Vagina (tissue), 2 donors: Measurements from ENCODE around the gene TMEM229A. TPM values are rescaled to one million over a fixed set of nuclear protein-coding genes. Genes with fewer than 3 reads are reported as not detected.

ENCODE experiments used
- DNase-seq, 2 donors: peaks; one replicate each; pipeline ENCODE4 v3.0.0-alpha.2; 2017; ENCODE audit errors: extremely low spot score in 2 of 2
- H3K27ac ChIP-seq: fragments of 200-600 bp; sonication (generic); one replicate; pipeline ENCODE4 v1.5.1; 2019
- H3K27me3 ChIP-seq: fragments of 200-600 bp; sonication (generic); one replicate; pipeline ENCODE4 v1.5.1; 2019
- H3K36me3 ChIP-seq, 2 donors: fragments of 200-600 bp; sonication (generic); one replicate each; pipeline ENCODE4 v1.5.1; 2017 to 2019
- H3K4me1 ChIP-seq: fragments of 200-600 bp; sonication (generic); one replicate; pipeline ENCODE4 v1.5.1; 2019
- H3K4me3 ChIP-seq, 2 donors: fragments of 200-600 bp; sonication (generic); 1 replicate in 1 of 2; 2 replicates in 1 of 2; pipeline ENCODE4 v1.5.1; 2016 to 2019
- H3K9me3 ChIP-seq: fragments of 200-600 bp; sonication (generic); one replicate; pipeline ENCODE4 v1.5.1; 2019
- POLR2A ChIP-seq, 2 donors: fragments of 450-650 bp; IDR thresholded peaks; one replicate each; pipeline ENCODE4 v1.6.1; 2017; ENCODE audit warnings: antibody characterized with exemption in 2 of 2, mild to moderate bottlenecking in 2 of 2, moderate library complexity in 2 of 2
- POLR2AphosphoS5 ChIP-seq, 2 donors: sonication (generic); formaldehyde crosslinking; IDR thresholded peaks; one replicate each; pipeline ENCODE4 v1.9.0; 2017; ENCODE audit warnings: antibody characterized with exemption in 2 of 2, mild to moderate bottlenecking in 2 of 2, low read depth in 1 of 2; ENCODE audit not compliant: insufficient read depth in 1 of 2
- intact Hi-C: fragments of 100-400 bp; cut with DNase I; formaldehyde crosslinking; loops from one replicate; pipeline ENCODE4 v1.15.1; 2023
- total RNA-seq: library from RNA; depleted of rRNA; stranded (reverse); fragments of >200 nt; gene quantifications from one replicate; pipeline ENCODE4 v1.2.3, GENCODE V29; 2016
- TF ChIP-seq, protein P1 (sequence below), 3 experiments: fragments of 450-650 bp in 2 of 3; fragments of 200-600 bp in 1 of 3; sonication (generic) in 1 of 3; IDR thresholded peaks; one replicate each; pipeline ENCODE4 v1.5.1; 2017 to 2019; ENCODE audit warnings: antibody characterized with exemption in 3 of 3, mild to moderate bottlenecking in 2 of 3, moderate library complexity in 2 of 3

Gene TMEM229A
- total RNA-seq, 1 donor from 2014 or later, result not detected

DNA sequence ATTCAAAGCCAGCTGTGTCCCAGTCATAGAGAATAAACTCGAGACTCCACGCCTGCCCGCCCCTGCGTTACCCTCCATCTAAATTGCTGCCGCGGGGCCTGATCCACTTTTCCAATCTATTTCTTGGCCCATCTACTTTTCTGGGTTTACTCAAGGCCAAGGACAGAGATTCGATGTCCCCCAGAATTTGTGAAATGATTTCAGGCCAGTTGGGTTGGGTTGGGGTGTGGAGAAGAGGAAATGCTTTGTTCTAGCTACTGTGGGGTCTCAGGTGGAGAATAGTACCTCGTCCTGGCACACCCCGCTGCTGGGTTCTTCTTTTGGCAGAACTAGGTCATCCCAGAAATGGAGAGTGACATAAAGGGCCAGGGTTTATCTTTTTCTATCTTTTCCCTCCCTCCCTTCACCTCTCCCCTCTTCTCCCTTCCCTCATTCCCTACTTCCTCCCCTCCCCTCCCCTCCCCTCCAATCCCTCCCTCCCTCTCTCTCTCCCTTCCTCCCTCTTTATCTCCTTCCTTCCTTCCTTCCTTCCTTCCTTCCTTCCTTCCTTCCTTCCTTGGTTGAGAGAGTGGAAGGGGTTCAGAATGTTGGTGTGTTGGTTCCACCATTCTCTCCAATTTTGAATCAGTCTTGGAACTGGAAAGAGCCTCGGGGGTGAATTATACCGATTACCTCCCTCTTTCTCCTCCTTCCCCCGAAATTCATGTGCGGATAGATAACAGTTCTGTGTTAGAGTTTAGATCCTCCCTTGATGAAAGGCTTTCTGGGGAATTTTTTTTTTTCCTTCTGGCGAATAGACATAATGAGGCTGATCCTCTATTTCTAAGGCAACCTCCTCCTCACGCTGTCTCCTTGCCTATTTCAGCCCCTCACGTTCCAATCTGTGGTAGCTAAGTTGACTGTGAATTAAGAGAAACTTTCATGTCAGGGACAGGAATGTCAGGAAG, 1.2 kb upstream of the TMEM229A start:
- Histone ChIP-seq H3K27me3 (no peaks in the 10 kb centered on the region), H3K4me3 (peak overlapping the region; percentile 41 to 49), H3K9me3 (no peaks in the 10 kb centered on the region), H3K36me3 (no peaks in the 10 kb centered on the region), H3K4me1 (peaks cover 17% of the 10 kb centered on the region), H3K27ac (no peak overlapping the region)
- intact Hi-C loops, result no loop called here
- DNase-seq, result no peak
- TF ChIP-seq, protein P1, sequence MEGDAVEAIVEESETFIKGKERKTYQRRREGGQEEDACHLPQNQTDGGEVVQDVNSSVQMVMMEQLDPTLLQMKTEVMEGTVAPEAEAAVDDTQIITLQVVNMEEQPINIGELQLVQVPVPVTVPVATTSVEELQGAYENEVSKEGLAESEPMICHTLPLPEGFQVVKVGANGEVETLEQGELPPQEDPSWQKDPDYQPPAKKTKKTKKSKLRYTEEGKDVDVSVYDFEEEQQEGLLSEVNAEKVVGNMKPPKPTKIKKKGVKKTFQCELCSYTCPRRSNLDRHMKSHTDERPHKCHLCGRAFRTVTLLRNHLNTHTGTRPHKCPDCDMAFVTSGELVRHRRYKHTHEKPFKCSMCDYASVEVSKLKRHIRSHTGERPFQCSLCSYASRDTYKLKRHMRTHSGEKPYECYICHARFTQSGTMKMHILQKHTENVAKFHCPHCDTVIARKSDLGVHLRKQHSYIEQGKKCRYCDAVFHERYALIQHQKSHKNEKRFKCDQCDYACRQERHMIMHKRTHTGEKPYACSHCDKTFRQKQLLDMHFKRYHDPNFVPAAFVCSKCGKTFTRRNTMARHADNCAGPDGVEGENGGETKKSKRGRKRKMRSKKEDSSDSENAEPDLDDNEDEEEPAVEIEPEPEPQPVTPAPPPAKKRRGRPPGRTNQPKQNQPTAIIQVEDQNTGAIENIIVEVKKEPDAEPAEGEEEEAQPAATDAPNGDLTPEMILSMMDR (IDR thresholded peaks at IDR 0.05), result no peak
- TF ChIP-seq POLR2AphosphoS5 (IDR thresholded peaks at IDR 0.05; ENCODE audit: insufficient read depth in 1 of 2, low read depth in 1 of 2) (no peak), POLR2A (IDR thresholded peaks at IDR 0.05) (no peak)

DNA sequence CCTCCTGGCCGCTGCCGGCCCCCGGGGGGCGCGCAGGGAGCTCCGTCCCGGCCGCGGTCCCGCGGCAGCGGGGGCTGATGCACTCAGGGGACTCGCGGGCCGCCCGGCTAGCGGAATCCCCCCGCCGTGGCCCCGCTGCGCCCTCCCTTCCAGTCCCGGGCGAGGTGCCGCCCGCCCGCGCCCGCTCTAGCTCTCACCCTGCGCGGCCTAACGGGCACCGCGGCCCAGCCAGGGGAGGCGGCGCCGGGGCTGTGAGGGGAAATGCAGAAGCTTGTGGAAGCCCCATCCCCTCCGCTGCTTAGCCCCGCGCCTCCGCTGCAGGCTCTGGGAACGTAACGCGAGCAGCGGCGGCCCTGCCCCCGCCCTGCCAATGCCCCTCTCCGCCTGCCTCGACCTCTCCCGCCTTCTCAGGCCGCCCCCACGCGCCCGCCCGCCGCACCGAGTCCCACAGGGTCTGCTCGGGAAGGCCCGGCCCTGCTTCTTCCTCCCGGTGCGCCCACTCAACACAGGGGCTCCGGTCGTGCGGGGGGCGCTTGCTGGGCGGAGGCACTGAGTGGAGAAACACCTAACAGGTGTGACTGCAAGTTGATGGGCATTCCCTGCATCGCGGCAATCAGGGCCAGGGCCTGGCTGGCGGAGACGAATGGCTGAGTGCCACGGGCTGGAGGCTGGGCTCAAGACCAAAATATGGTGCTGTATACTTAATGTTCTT, 384 bp upstream of the TMEM229A start:
- no peak overlapping the region for H3K27ac ChIP-seq

DNA sequence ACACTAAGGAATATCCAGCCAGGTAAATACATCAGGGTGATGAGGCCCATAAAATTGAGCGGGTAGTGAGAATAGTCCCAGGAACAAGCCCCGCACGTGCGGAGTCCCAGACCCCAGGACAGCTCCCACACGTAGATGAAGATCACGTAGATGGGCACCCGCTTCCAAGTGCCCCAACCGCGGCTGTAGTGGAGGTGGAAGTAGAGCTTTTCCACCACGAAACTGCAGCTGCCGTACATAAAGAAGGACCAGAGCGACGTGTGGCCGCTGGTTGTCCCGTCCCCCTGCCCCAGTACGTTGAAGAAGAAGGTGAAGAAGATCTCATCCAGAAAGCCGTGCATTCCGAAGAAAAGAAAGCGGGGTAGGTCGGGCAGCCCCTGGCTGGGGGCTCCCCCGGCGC, 948 bp downstream of the TMEM229A start:
- no peaks in the 10 kb centered on the region for H3K27me3 ChIP-seq
- H3K4me1 ChIP-seq, result peaks cover 17% of the 10 kb centered on the region
- intact Hi-C loops, result no loop called here
- no peak for TF ChIP-seq POLR2A (IDR thresholded peaks at IDR 0.05)
- TF ChIP-seq POLR2AphosphoS5 (IDR thresholded peaks at IDR 0.05; ENCODE audit: insufficient read depth in 1 of 2, low read depth in 1 of 2), result no peak
- TF ChIP-seq, protein P1 (IDR thresholded peaks at IDR 0.05), result no peak
- H3K36me3 ChIP-seq, result no peaks in the 10 kb centered on the region
- no peak for DNase-seq
- peak overlapping the region; percentile 41 to 49 for H3K4me3 ChIP-seq
- no peak overlapping the region for H3K27ac ChIP-seq
- H3K9me3 ChIP-seq, result no peaks in the 10 kb centered on the region

More for the DNA sequence above, 384 bp upstream of the TMEM229A start:
- intact Hi-C loops, result no loop called here
- Histone ChIP-seq H3K4me3 (peak overlapping the region; percentile 41 to 49), H3K4me1 (peaks cover 17% of the 10 kb centered on the region), H3K27me3 (no peaks in the 10 kb centered on the region), H3K9me3 (no peaks in the 10 kb centered on the region), H3K36me3 (no peaks in the 10 kb centered on the region)
- no peak for DNase-seq
- TF ChIP-seq POLR2AphosphoS5 (IDR thresholded peaks at IDR 0.05; ENCODE audit: insufficient read depth in 1 of 2, low read depth in 1 of 2) (no peak), POLR2A (IDR thresholded peaks at IDR 0.05) (no peak)
- TF ChIP-seq, protein P1 (IDR thresholded peaks at IDR 0.05), result no peak

DNA sequence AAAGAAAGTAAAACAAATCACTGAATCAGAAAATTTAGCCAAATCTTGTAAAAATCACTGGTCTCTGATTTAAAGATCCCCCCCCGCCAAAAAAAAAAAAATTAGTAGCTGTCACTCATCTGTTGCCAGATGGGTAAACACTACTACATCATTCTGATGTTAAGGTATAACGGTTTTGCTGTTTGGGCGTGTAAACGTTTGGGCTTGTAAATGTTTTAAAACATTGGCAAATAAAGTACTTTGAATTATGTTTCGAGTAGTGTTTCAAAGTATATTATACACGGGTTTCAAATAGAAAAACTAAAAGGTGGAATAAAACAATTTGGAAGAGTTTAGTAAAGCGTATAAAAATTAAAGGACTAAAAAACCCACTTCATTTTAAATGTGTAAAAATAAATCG, 1.5 kb downstream of the TMEM229A start:
- no peaks in the 10 kb centered on the region for H3K36me3 ChIP-seq
- no peak for DNase-seq
- TF ChIP-seq, protein P1 (IDR thresholded peaks at IDR 0.05), result no peak
- no peak for TF ChIP-seq POLR2AphosphoS5 (IDR thresholded peaks at IDR 0.05; ENCODE audit: insufficient read depth in 1 of 2, low read depth in 1 of 2)
- TF ChIP-seq POLR2A (IDR thresholded peaks at IDR 0.05), result no peak
- H3K9me3 ChIP-seq, result no peaks in the 10 kb centered on the region
- intact Hi-C loops, result no loop called here
- H3K4me3 ChIP-seq, result no peak overlapping the region
- no peaks in the 10 kb centered on the region for H3K27me3 ChIP-seq
- peaks cover 17% of the 10 kb centered on the region for H3K4me1 ChIP-seq
- no peak overlapping the region for H3K27ac ChIP-seq
